ENCODE results near the gene RINL. TPM values are rescaled to one million over a fixed set of nuclear protein-coding genes. Genes with fewer than 3 reads are reported as not detected.
"Not testable (repeated sequence)": the region's sequence is repeated elsewhere in the genome, so short reads cannot be mapped to it uniquely, and the experiment has no call there.

Gene RINL
- total RNA-seq, 4 donors from 2014 or later: 5.5 to 14.0 (median 11.6) TPM

- DNase-seq (ENCODE audit: low spot score in 2 of 2): no peak
- intact Hi-C loops (cut with DNase I; ENCODE audit: low total_unique reads): no loop called here
- no peak for TF ChIP-seq CTCF (IDR thresholded peaks at IDR 0.05)
- no peak for TF ChIP-seq POLR2A (IDR thresholded peaks at IDR 0.05)
- no peak overlapping the region for H3K4me3 ChIP-seq (ENCODE audit: low read depth, poor library complexity, severe bottlenecking)
- WGBS, 2 donors: 70 to 75% methylated on average over 6 of the region's 6 CpGs
Measured at GRCh38 chr19:38875656-38876395, 2.2 kb downstream of the RINL start.

- 51 to 61% methylated on average over 10 of the region's 10 CpGs for WGBS, 2 donors
- DNase-seq (ENCODE audit: low spot score in 2 of 2); H3K4me3 ChIP-seq (ENCODE audit: low read depth, poor library complexity, severe bottlenecking); intact Hi-C loops (cut with DNase I; ENCODE audit: low total_unique reads): not testable (repeated sequence)
Measured at GRCh38 chr19:38873400-38873799, 4.7 kb downstream of the RINL start.

GRCh38 chr19:38870612-38871011 is 7.5 kb downstream of the RINL start:
- WGBS, 2 donors: 88 to 92% methylated on average over 18 to 19 of the region's 19 CpGs
- TF ChIP-seq CTCF (IDR thresholded peaks at IDR 0.05): no peak
- TF ChIP-seq POLR2A (IDR thresholded peaks at IDR 0.05): no peak
- no peak for DNase-seq (ENCODE audit: low spot score in 2 of 2)
- H3K4me3 ChIP-seq (ENCODE audit: low read depth, poor library complexity, severe bottlenecking): no peak overlapping the region
- intact Hi-C loops (cut with DNase I; ENCODE audit: low total_unique reads): no loop called here

GRCh38 chr19:38869836-38870607 is 8.1 kb downstream of the RINL start:
- DNase-seq (ENCODE audit: low spot score in 2 of 2): peak; percentile 71 to 96
- intact Hi-C loops (cut with DNase I; ENCODE audit: low total_unique reads): no loop called here
- TF ChIP-seq POLR2A (IDR thresholded peaks at IDR 0.05): no peak
- TF ChIP-seq CTCF (IDR thresholded peaks at IDR 0.05): peak in 1 of 3 donors; percentile 41
- H3K4me3 ChIP-seq (ENCODE audit: low read depth, poor library complexity, severe bottlenecking): peak overlapping the region; percentile 4
- WGBS, 2 donors: 25 to 30% methylated on average over 33 to 34 of the region's 62 CpGs

- TF ChIP-seq POLR2A (IDR thresholded peaks at IDR 0.05) (no peak), CTCF (IDR thresholded peaks at IDR 0.05) (no peak)
- WGBS, 2 donors: 13 to 34% methylated on average over 27 to 31 of the region's 34 CpGs
- intact Hi-C loops (cut with DNase I; ENCODE audit: low total_unique reads): no loop called here
- peak overlapping the region; percentile 4 for H3K4me3 ChIP-seq (ENCODE audit: low read depth, poor library complexity, severe bottlenecking)
- DNase-seq (ENCODE audit: low spot score in 2 of 2): no peak
Measured at GRCh38 chr19:38869160-38869835, 8.8 kb downstream of the RINL start.

GRCh38 chr19:38868551-38868950 is 9.5 kb downstream of the RINL start:
- TF ChIP-seq POLR2A (IDR thresholded peaks at IDR 0.05): no peak
- no peak for DNase-seq (ENCODE audit: low spot score in 2 of 2)
- intact Hi-C loops (cut with DNase I; ENCODE audit: low total_unique reads): no loop called here
- no peak overlapping the region for H3K4me3 ChIP-seq (ENCODE audit: low read depth, poor library complexity, severe bottlenecking)
- WGBS, 2 donors: 90 to 94% methylated on average over 6 of the region's 6 CpGs

Measured in lower leg skin (tissue), 4 donors.